ENCODE results near the gene EWSR1.

EWSR1 gene

GRCh38 chr22:29265929-29266328 is 2.1 kb upstream of the EWSR1 start:
- Histone ChIP-seq H3K18ac (ENCODE audit: low read length) (no peak overlapping the region), H3K36me3 (ENCODE audit: control insufficient read depth, insufficient read depth, low read length) (peaks cover 13% of the 10 kb centered on the region), H2AK5ac (ENCODE audit: low read length) (peak overlapping the region; percentile 75), H3K27me3 (ENCODE audit: insufficient read depth, low read length, poor library complexity) (no peaks in the 10 kb centered on the region), H2BK120ac (ENCODE audit: low read depth, low read length) (no peak overlapping the region), H3K79me2 (ENCODE audit: control insufficient read depth, insufficient read depth, low read length) (peaks cover 46% of the 10 kb centered on the region), H3K4me2 (ENCODE audit: low read length) (peak overlapping the region; percentile 14), H4K8ac (ENCODE audit: low read depth, low read length) (no peak overlapping the region), H3K4ac (ENCODE audit: low read depth, low read length) (no peak overlapping the region), H2BK15ac (replicated peaks; ENCODE audit: low read depth) (no peak overlapping the region), H3K27ac (ENCODE audit: low read depth, low read length) (peak overlapping the region; percentile 91), H3K4me1 (ENCODE audit: control insufficient read depth, low read depth, low read length) (peaks cover 11% of the 10 kb centered on the region), H3K56ac (ENCODE audit: low read length) (peak overlapping the region; percentile 95), H3K9ac (ENCODE audit: low read length) (peak overlapping the region; percentile 98), H4K5ac (ENCODE audit: low read length) (no peak overlapping the region), H3K23ac (ENCODE audit: low read length) (peak overlapping the region; percentile 91), H3K79me1 (ENCODE audit: low read length) (peaks cover 13% of the 10 kb centered on the region), H2BK5ac (ENCODE audit: low read length) (peak overlapping the region; percentile 72), H3K4me3 (ENCODE audit: low read length) (no peak overlapping the region)
- no CpG with 5 or more reads among the region's 4 CpGs for WGBS (ENCODE audit: extremely low coverage, insufficient coverage, low lambda C conversion rate)
- no peak for DNase-seq

DNA sequence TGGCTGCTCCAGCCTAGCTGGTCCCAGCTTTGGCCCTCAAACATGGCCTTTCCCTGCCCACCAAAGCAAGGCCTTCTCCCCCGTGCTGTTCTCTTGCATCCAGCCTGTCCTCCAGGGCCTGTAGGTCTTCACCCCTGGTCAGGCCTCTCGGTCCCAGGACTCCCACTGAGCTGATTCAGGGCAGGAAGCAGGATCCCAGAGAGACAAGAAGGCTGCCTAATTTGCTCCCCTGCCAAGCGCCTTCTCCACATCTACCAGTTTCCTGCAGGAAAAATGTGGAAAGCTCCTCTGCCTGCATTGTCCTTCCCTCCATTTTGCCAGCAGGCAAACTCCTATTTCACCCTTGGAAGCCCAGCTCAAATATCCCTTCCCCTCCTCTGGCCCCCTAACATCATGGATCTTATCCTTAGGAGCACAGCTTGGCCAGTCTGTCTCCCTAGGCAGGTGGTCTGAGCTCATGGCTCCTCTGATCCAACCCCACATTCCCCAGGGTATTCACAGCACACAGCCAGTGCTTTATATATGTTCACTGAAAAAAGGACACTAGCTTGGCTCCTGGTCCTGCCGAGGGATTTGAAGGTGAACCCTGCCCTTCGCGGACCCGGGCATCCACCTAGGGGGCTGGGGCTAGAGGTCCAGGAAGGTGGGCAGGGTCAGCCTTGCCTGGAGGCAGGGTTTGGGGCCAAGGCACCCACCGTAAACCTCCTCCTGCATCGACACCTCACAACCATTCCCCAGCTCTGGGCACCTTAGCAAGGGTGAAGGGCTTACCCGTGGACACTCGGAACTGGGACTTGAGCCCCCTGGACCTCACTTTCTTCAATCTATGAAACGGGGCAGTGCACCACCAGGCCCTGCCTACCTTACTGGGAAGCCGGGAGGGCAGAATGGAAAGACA is 1.3 kb upstream of the EWSR1 start:
- Histone ChIP-seq H4K8ac (ENCODE audit: low read depth, low read length) (no peak overlapping the region), H3K18ac (ENCODE audit: low read length) (peak overlapping the region; percentile 96), H3K4me1 (ENCODE audit: control insufficient read depth, low read depth, low read length) (peaks cover 11% of the 10 kb centered on the region), H3K36me3 (ENCODE audit: control insufficient read depth, insufficient read depth, low read length) (peaks cover 13% of the 10 kb centered on the region), H3K79me2 (ENCODE audit: control insufficient read depth, insufficient read depth, low read length) (peaks cover 54% of the 10 kb centered on the region), H3K79me1 (ENCODE audit: low read length) (peaks cover 13% of the 10 kb centered on the region), H3K27ac (ENCODE audit: low read depth, low read length) (peak overlapping the region; percentile 91), H3K4ac (ENCODE audit: low read depth, low read length) (peak overlapping the region; percentile 99), H3K4me3 (ENCODE audit: low read length) (peak overlapping the region; percentile 67), H2BK120ac (ENCODE audit: low read depth, low read length) (peak overlapping the region; percentile 85), H2BK15ac (replicated peaks; ENCODE audit: low read depth) (no peak overlapping the region), H4K5ac (ENCODE audit: low read length) (peak overlapping the region; percentile 66), H3K23ac (ENCODE audit: low read length) (peak overlapping the region; percentile 61), H3K27me3 (ENCODE audit: insufficient read depth, low read length, poor library complexity) (no peaks in the 10 kb centered on the region), H2BK5ac (ENCODE audit: low read length) (peak overlapping the region; percentile 90), H3K4me2 (ENCODE audit: low read length) (peak overlapping the region; percentile 85), H3K9ac (ENCODE audit: low read length) (peak overlapping the region; percentile 98), H2AK5ac (ENCODE audit: low read length) (peak overlapping the region; percentile 65), H3K56ac (ENCODE audit: low read length) (peak overlapping the region; percentile 95)
- no CpG with 5 or more reads among the region's 13 CpGs for WGBS (ENCODE audit: extremely low coverage, insufficient coverage, low lambda C conversion rate)
- DNase-seq, result peak; percentile 72

DNA sequence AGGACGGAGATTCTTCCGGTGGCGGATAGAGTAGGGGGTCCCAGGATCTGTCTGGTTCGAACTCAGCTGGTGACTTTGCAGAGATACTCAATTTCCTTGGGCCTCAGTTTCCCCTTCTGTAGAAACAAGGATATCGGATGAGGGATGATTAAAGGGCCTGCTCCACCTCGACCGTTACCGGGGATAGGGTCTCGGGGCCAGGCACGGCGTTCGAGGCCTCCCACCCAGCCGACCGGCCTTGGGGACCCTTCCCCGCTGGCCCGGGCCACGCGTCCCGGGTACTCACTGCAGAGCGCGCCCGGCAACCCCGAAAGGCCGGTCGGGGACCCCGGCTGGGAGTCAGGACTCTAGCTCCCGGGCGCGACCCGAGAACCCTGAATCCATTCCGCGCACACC is 608 bp upstream of the EWSR1 start:
- H3K36me3 ChIP-seq (ENCODE audit: control insufficient read depth, insufficient read depth, low read length), result peaks cover 13% of the 10 kb centered on the region
- H3K4ac ChIP-seq (ENCODE audit: low read depth, low read length), result peak overlapping the region; percentile 99
- peak overlapping the region; percentile 98 for H3K9ac ChIP-seq (ENCODE audit: low read length)
- no peak for DNase-seq
- H3K27ac ChIP-seq (ENCODE audit: low read depth, low read length), result peak overlapping the region; percentile 91
- H3K23ac ChIP-seq (ENCODE audit: low read length), result peak overlapping the region; percentile 61
- peak overlapping the region; percentile 66 for H4K5ac ChIP-seq (ENCODE audit: low read length)
- H4K8ac ChIP-seq (ENCODE audit: low read depth, low read length), result peak overlapping the region; percentile 67
- H2BK15ac ChIP-seq (replicated peaks; ENCODE audit: low read depth), result no peak overlapping the region
- no CpG with 5 or more reads among the region's 32 CpGs for WGBS (ENCODE audit: extremely low coverage, insufficient coverage, low lambda C conversion rate)
- peak overlapping the region; percentile 85 for H2BK120ac ChIP-seq (ENCODE audit: low read depth, low read length)
- peak overlapping the region; percentile 61 for H2AK5ac ChIP-seq (ENCODE audit: low read length)
- no peaks in the 10 kb centered on the region for H3K27me3 ChIP-seq (ENCODE audit: insufficient read depth, low read length, poor library complexity)
- peak overlapping the region; percentile 96 for H3K18ac ChIP-seq (ENCODE audit: low read length)
- H3K79me1 ChIP-seq (ENCODE audit: low read length), result peaks cover 13% of the 10 kb centered on the region
- peaks cover 61% of the 10 kb centered on the region for H3K79me2 ChIP-seq (ENCODE audit: control insufficient read depth, insufficient read depth, low read length)
- H3K56ac ChIP-seq (ENCODE audit: low read length), result peak overlapping the region; percentile 95
- H3K4me1 ChIP-seq (ENCODE audit: control insufficient read depth, low read depth, low read length), result peaks cover 11% of the 10 kb centered on the region
- H3K4me3 ChIP-seq (ENCODE audit: low read length), result peak overlapping the region; percentile 67
- H2BK5ac ChIP-seq (ENCODE audit: low read length), result peak overlapping the region; percentile 90
- H3K4me2 ChIP-seq (ENCODE audit: low read length), result peak overlapping the region; percentile 85

DNA sequence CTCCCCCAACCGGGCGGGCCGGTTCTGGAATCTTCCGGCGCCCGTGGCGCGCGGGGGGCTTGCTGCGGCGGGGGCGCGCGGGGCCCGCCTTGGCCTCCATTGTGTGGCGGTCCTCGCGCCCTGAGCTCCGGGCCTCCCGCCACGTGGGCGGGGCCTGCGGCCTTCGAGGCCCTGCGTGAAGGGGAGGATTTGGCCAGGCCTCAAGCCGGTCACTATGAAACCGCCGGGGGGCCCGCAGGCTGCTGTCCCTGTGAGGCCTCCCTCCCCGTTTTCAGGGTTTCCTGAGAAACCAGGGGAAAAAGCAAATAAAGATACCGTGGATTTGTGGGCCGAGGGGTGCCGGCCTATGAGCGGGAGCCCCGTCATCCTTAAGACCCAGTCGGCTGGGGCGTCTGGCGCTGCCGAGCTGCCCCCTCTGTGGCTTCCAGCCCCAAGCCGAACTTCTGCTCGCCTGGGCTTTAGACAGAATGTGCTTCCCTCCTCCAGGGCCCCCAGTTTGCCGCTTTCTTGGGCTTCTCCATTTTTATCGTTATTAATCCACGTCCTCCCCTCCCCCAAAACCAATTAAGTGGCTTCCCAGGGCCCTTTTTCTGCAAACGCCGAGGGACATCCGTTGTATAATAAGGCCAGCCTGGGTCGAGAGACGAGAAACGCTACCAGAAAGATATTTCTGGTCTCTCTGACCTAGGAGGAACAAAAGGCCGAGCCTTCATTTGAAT is 602 bp downstream of the EWSR1 start:
- no peaks in the 10 kb centered on the region for H3K27me3 ChIP-seq (ENCODE audit: insufficient read depth, low read length, poor library complexity)
- H3K4me1 ChIP-seq (ENCODE audit: control insufficient read depth, low read depth, low read length), result peaks cover 11% of the 10 kb centered on the region
- H3K9ac ChIP-seq (ENCODE audit: low read length), result peak overlapping the region; percentile 98
- peaks cover 73% of the 10 kb centered on the region for H3K79me2 ChIP-seq (ENCODE audit: control insufficient read depth, insufficient read depth, low read length)
- H2BK5ac ChIP-seq (ENCODE audit: low read length), result peak overlapping the region; percentile 81
- peak overlapping the region; percentile 63 for H3K4me3 ChIP-seq (ENCODE audit: low read length)
- peak overlapping the region; percentile 98 for H3K4me2 ChIP-seq (ENCODE audit: low read length)
- H2BK15ac ChIP-seq (replicated peaks; ENCODE audit: low read depth), result no peak overlapping the region
- WGBS (ENCODE audit: extremely low coverage, insufficient coverage, low lambda C conversion rate), result no CpG with 5 or more reads among the region's 51 CpGs
- peak overlapping the region; percentile 95 for H3K56ac ChIP-seq (ENCODE audit: low read length)
- H3K36me3 ChIP-seq (ENCODE audit: control insufficient read depth, insufficient read depth, low read length), result peaks cover 16% of the 10 kb centered on the region
- H2BK120ac ChIP-seq (ENCODE audit: low read depth, low read length), result peak overlapping the region; percentile 69
- H4K8ac ChIP-seq (ENCODE audit: low read depth, low read length), result peak overlapping the region; percentile 81
- peak overlapping the region; percentile 99 for H3K4ac ChIP-seq (ENCODE audit: low read depth, low read length)
- H2AK5ac ChIP-seq (ENCODE audit: low read length), result no peak overlapping the region
- peak overlapping the region; percentile 95 for H3K18ac ChIP-seq (ENCODE audit: low read length)
- H3K79me1 ChIP-seq (ENCODE audit: low read length), result peaks cover 13% of the 10 kb centered on the region
- DNase-seq, result peak; percentile 80
- H3K27ac ChIP-seq (ENCODE audit: low read depth, low read length), result peak overlapping the region; percentile 91
- no peak overlapping the region for H4K5ac ChIP-seq (ENCODE audit: low read length)
- peak overlapping the region; percentile 73 for H3K23ac ChIP-seq (ENCODE audit: low read length)

DNA sequence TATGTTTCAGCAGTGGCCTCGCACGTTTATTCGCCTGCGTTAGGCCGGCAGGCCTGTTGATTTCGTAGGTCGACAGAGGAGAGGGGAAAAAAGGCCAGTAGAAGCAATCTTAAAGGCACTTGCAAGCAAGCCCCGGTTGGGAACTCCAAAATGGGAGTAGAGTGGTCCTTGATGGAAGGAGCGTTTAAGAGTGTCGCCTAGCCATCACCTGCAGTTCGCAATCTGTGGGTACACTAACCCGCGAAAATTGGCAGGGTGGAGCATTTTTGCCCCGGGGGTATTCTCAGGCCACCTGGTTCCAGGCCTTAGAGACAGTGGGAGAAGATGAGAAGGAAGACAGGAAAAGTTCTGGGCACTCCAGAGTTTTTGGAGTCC is 1.1 kb downstream of the EWSR1 start:
- Histone ChIP-seq H3K4me1 (ENCODE audit: control insufficient read depth, low read depth, low read length) (peaks cover 11% of the 10 kb centered on the region), H2BK5ac (ENCODE audit: low read length) (no peak overlapping the region), H3K9ac (ENCODE audit: low read length) (peak overlapping the region; percentile 98), H3K23ac (ENCODE audit: low read length) (no peak overlapping the region), H3K27ac (ENCODE audit: low read depth, low read length) (peak overlapping the region; percentile 91), H2BK120ac (ENCODE audit: low read depth, low read length) (no peak overlapping the region), H3K27me3 (ENCODE audit: insufficient read depth, low read length, poor library complexity) (no peaks in the 10 kb centered on the region), H3K4ac (ENCODE audit: low read depth, low read length) (peak overlapping the region; percentile 99), H4K5ac (ENCODE audit: low read length) (no peak overlapping the region), H3K56ac (ENCODE audit: low read length) (peak overlapping the region; percentile 95), H2AK5ac (ENCODE audit: low read length) (peak overlapping the region; percentile 14), H3K79me2 (ENCODE audit: control insufficient read depth, insufficient read depth, low read length) (peaks cover 78% of the 10 kb centered on the region), H3K18ac (ENCODE audit: low read length) (peak overlapping the region; percentile 95), H2BK15ac (replicated peaks; ENCODE audit: low read depth) (no peak overlapping the region), H3K4me3 (ENCODE audit: low read length) (peak overlapping the region; percentile 63), H3K36me3 (ENCODE audit: control insufficient read depth, insufficient read depth, low read length) (peaks cover 13% of the 10 kb centered on the region), H3K79me1 (ENCODE audit: low read length) (peaks cover 11% of the 10 kb centered on the region), H3K4me2 (ENCODE audit: low read length) (peak overlapping the region; percentile 98), H4K8ac (ENCODE audit: low read depth, low read length) (no peak overlapping the region)
- no CpG with 5 or more reads among the region's 14 CpGs for WGBS (ENCODE audit: extremely low coverage, insufficient coverage, low lambda C conversion rate)
- peak; percentile 42 for DNase-seq

Data from mesendoderm (in vitro differentiated cells).